Activated T-helper 17 cell treated with anti-CD3 and anti-CD28 coated beads, Interleukin-2, amount 50 U/mL, for 72 hours (primary cell): Measurements from ENCODE around the gene ABCG4. TPM values are rescaled to one million over a fixed set of nuclear protein-coding genes. Genes with fewer than 3 reads are reported as not detected.
"Not testable (repeated sequence)": the region's sequence is repeated elsewhere in the genome, so short reads cannot be mapped to it uniquely, and the experiment has no call there.

Source experiments
- ATAC-seq: fragments of 150-1000 bp; cut with Tn5 transposase; replicated peaks from 2 replicates; pipeline ENCODE4 v1.10.0; 2021; ENCODE audit warnings: mild to moderate bottlenecking, moderate library complexity
- H3K27ac Mint-ChIP-seq: one replicate; pipeline ENCODE4 v1.8.0; 2022; ENCODE audit warnings: mixed read lengths
- H3K27me3 Mint-ChIP-seq: one replicate; pipeline ENCODE4 v1.8.0; 2022; ENCODE audit warnings: mixed read lengths
- H3K36me3 Mint-ChIP-seq: one replicate; pipeline ENCODE4 v1.8.0; 2022; ENCODE audit warnings: low read depth, mild to moderate bottlenecking, mixed read lengths
- H3K4me1 Mint-ChIP-seq: one replicate; pipeline ENCODE4 v1.8.0; 2022; ENCODE audit warnings: mixed read lengths
- H3K4me3 Mint-ChIP-seq: one replicate; pipeline ENCODE4 v1.8.0; 2022; ENCODE audit warnings: mild to moderate bottlenecking, mixed read lengths
- H3K9me3 Mint-ChIP-seq: one replicate; pipeline ENCODE4 v1.8.0; 2022; ENCODE audit warnings: mixed read lengths
- total RNA-seq, 2 donors: library from RNA; stranded (reverse); gene quantifications; one replicate each; pipeline ENCODE4 v1.2.3, GENCODE V29; 2022

ABCG4 gene
- total RNA-seq, 2 donors from 2014 or later = not detected

- Mint-ChIP-seq H3K4me1 (no peaks in the 10 kb centered on the region), H3K9me3 (no peaks in the 10 kb centered on the region), H3K27ac (peak overlapping the region; percentile 54), H3K36me3 (peaks cover 5% of the 10 kb centered on the region), H3K27me3 (no peaks in the 10 kb centered on the region), H3K4me3 (no peak overlapping the region)
- ATAC-seq = no peak
These were observed 29.4 kb downstream of the ABCG4 start for GRCh38 chr11:119178166-119178680.

- Mint-ChIP-seq H3K4me3 (no peak overlapping the region), H3K9me3 (no peaks in the 10 kb centered on the region), H3K36me3 (peaks cover 5% of the 10 kb centered on the region), H3K27ac (no peak overlapping the region), H3K4me1 (no peaks in the 10 kb centered on the region), H3K27me3 (no peaks in the 10 kb centered on the region)
- ATAC-seq = no peak
These were observed 30.5 kb downstream of the ABCG4 start for GRCh38 chr11:119179342-119179741.

- ATAC-seq = no peak
- no peaks in the 10 kb centered on the region for H3K27me3 Mint-ChIP-seq
- no peak overlapping the region for H3K27ac Mint-ChIP-seq
- H3K36me3 Mint-ChIP-seq = peaks cover 5% of the 10 kb centered on the region
- no peaks in the 10 kb centered on the region for H3K9me3 Mint-ChIP-seq
- no peaks in the 10 kb centered on the region for H3K4me1 Mint-ChIP-seq
- no peak overlapping the region for H3K4me3 Mint-ChIP-seq
These were observed 31.1 kb downstream of the ABCG4 start for GRCh38 chr11:119179983-119180382.

GRCh38 chr11:119180729-119181676 lies 32.2 kb downstream of the ABCG4 start:
- peaks cover under 1% of the 10 kb centered on the region for H3K27me3 Mint-ChIP-seq
- no peak for ATAC-seq
- H3K36me3 Mint-ChIP-seq = peaks cover 5% of the 10 kb centered on the region
- H3K4me1 Mint-ChIP-seq = no peaks in the 10 kb centered on the region
- no peaks in the 10 kb centered on the region for H3K9me3 Mint-ChIP-seq
- H3K4me3 Mint-ChIP-seq = no peak overlapping the region
- no peak overlapping the region for H3K27ac Mint-ChIP-seq

- Mint-ChIP-seq H3K27ac (no peak overlapping the region), H3K4me1 (no peaks in the 10 kb centered on the region), H3K36me3 (peaks cover 5% of the 10 kb centered on the region), H3K4me3 (no peak overlapping the region), H3K9me3 (no peaks in the 10 kb centered on the region), H3K27me3 (peaks cover 3% of the 10 kb centered on the region)
- no peak for ATAC-seq
These were observed 33.0 kb downstream of the ABCG4 start for GRCh38 chr11:119181677-119182412.

- not testable (repeated sequence) for H3K27ac Mint-ChIP-seq, H3K27me3 Mint-ChIP-seq, H3K9me3 Mint-ChIP-seq, H3K4me1 Mint-ChIP-seq, H3K36me3 Mint-ChIP-seq, H3K4me3 Mint-ChIP-seq
- ATAC-seq = peak; percentile 62
These were observed 35.5 kb downstream of the ABCG4 start for GRCh38 chr11:119184399-119184798.

GRCh38 chr11:119185981-119186634 lies 37.3 kb downstream of the ABCG4 start:
- no peaks in the 10 kb centered on the region for H3K9me3 Mint-ChIP-seq

GRCh38 chr11:119187123-119187892 lies 38.5 kb downstream of the ABCG4 start:
- H3K27me3 Mint-ChIP-seq = peaks cover 3% of the 10 kb centered on the region
- no peaks in the 10 kb centered on the region for H3K36me3 Mint-ChIP-seq

More at GRCh38 chr11:119185981-119186634, 37.3 kb downstream of the ABCG4 start:
- H3K27me3 Mint-ChIP-seq = peaks cover 3% of the 10 kb centered on the region
- no peaks in the 10 kb centered on the region for H3K4me1 Mint-ChIP-seq
- H3K4me3 Mint-ChIP-seq = no peak overlapping the region
- no peaks in the 10 kb centered on the region for H3K36me3 Mint-ChIP-seq
- H3K27ac Mint-ChIP-seq = no peak overlapping the region
- no peak for ATAC-seq

GRCh38 chr11:119188067-119188466 lies 39.2 kb downstream of the ABCG4 start:
- Mint-ChIP-seq H3K9me3 (no peaks in the 10 kb centered on the region), H3K27me3 (peaks cover 3% of the 10 kb centered on the region), H3K36me3 (no peaks in the 10 kb centered on the region), H3K27ac (no peak overlapping the region), H3K4me1 (no peaks in the 10 kb centered on the region), H3K4me3 (no peak overlapping the region)
- no peak for ATAC-seq

More at GRCh38 chr11:119187123-119187892, 38.5 kb downstream of the ABCG4 start:
- Mint-ChIP-seq H3K9me3 (no peaks in the 10 kb centered on the region), H3K4me1 (no peaks in the 10 kb centered on the region), H3K27ac (no peak overlapping the region), H3K4me3 (no peak overlapping the region)
- ATAC-seq = no peak

- H3K27ac Mint-ChIP-seq = peak overlapping the region; percentile 35
- no peak for ATAC-seq
- no peaks in the 10 kb centered on the region for H3K4me1 Mint-ChIP-seq
These were observed 40.0 kb downstream of the ABCG4 start for GRCh38 chr11:119188887-119189286.

GRCh38 chr11:119189393-119189792 lies 40.5 kb downstream of the ABCG4 start:
- H3K36me3 Mint-ChIP-seq = no peaks in the 10 kb centered on the region
- H3K4me3 Mint-ChIP-seq = no peak overlapping the region
- no peak for ATAC-seq
- H3K4me1 Mint-ChIP-seq = no peaks in the 10 kb centered on the region
- H3K27me3 Mint-ChIP-seq = peaks cover 3% of the 10 kb centered on the region
- H3K9me3 Mint-ChIP-seq = no peaks in the 10 kb centered on the region
- H3K27ac Mint-ChIP-seq = peak overlapping the region; percentile 35

More at GRCh38 chr11:119188887-119189286, 40.0 kb downstream of the ABCG4 start:
- no peaks in the 10 kb centered on the region for H3K9me3 Mint-ChIP-seq
- no peaks in the 10 kb centered on the region for H3K36me3 Mint-ChIP-seq
- H3K27me3 Mint-ChIP-seq = peaks cover 3% of the 10 kb centered on the region
- no peak overlapping the region for H3K4me3 Mint-ChIP-seq

- ATAC-seq = no peak
- Mint-ChIP-seq H3K4me3 (no peak overlapping the region), H3K36me3 (no peaks in the 10 kb centered on the region), H3K27ac (no peak overlapping the region), H3K4me1 (no peaks in the 10 kb centered on the region), H3K9me3 (no peaks in the 10 kb centered on the region), H3K27me3 (peaks cover 3% of the 10 kb centered on the region)
These were observed 41.7 kb downstream of the ABCG4 start for GRCh38 chr11:119190531-119190930.

- H3K36me3 Mint-ChIP-seq, H3K27me3 Mint-ChIP-seq, H3K27ac Mint-ChIP-seq, ATAC-seq, H3K4me3 Mint-ChIP-seq, H3K4me1 Mint-ChIP-seq, H3K9me3 Mint-ChIP-seq: not testable (repeated sequence)
These were observed 42.4 kb downstream of the ABCG4 start for GRCh38 chr11:119191265-119191664.

GRCh38 chr11:119192111-119192510 lies 43.3 kb downstream of the ABCG4 start:
- no peaks in the 10 kb centered on the region for H3K4me1 Mint-ChIP-seq
- H3K4me3 Mint-ChIP-seq = no peak overlapping the region
- H3K27ac Mint-ChIP-seq = no peak overlapping the region
- no peaks in the 10 kb centered on the region for H3K36me3 Mint-ChIP-seq
- ATAC-seq = no peak
- no peaks in the 10 kb centered on the region for H3K27me3 Mint-ChIP-seq
- no peaks in the 10 kb centered on the region for H3K9me3 Mint-ChIP-seq
